ENCODE measurements around the gene TMEM106A.

- TF ChIP-seq, protein P1, sequence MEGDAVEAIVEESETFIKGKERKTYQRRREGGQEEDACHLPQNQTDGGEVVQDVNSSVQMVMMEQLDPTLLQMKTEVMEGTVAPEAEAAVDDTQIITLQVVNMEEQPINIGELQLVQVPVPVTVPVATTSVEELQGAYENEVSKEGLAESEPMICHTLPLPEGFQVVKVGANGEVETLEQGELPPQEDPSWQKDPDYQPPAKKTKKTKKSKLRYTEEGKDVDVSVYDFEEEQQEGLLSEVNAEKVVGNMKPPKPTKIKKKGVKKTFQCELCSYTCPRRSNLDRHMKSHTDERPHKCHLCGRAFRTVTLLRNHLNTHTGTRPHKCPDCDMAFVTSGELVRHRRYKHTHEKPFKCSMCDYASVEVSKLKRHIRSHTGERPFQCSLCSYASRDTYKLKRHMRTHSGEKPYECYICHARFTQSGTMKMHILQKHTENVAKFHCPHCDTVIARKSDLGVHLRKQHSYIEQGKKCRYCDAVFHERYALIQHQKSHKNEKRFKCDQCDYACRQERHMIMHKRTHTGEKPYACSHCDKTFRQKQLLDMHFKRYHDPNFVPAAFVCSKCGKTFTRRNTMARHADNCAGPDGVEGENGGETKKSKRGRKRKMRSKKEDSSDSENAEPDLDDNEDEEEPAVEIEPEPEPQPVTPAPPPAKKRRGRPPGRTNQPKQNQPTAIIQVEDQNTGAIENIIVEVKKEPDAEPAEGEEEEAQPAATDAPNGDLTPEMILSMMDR (optimal IDR thresholded peaks at IDR 0.05 in 1 of 3, IDR thresholded peaks at IDR 0.05 in 1 of 3, conservative IDR thresholded peaks at IDR 0.05 in 1 of 3; ENCODE audit: extremely low read depth in 1 of 3, insufficient read depth in 2 of 3, low read length in 3 of 3): no peak
- TF ChIP-seq EZH2 (IDR thresholded peaks at IDR 0.05; ENCODE audit: low read length): no peak
Measured at GRCh38 chr17:43216762-43217613, 5.3 kb downstream of the TMEM106A start.
